ENCODE results near the gene MRPL58.

The MRPL58 gene

GRCh38 chr17:74992223-74992622, 20.2 kb upstream of the MRPL58 start:
- no peak for TF ChIP-seq CTCF (IDR thresholded peaks at IDR 0.05; ENCODE audit: low read depth, low read length, missing control alignments)
- no peak for DNase-seq
- in situ Hi-C loops (cut with HindIII; ENCODE audit: low pct_ligation_motif_present, low sequenced_read_pairs): no loop called here
- H3K4me3 ChIP-seq (ENCODE audit: low read depth, low read length): no peak overlapping the region
- H3K36me3 ChIP-seq (replicated peaks): peaks cover 6% of the 10 kb centered on the region
- H3K27me3 ChIP-seq (replicated peaks): no peaks in the 10 kb centered on the region
- H3K27ac ChIP-seq: no peak overlapping the region

DNA sequence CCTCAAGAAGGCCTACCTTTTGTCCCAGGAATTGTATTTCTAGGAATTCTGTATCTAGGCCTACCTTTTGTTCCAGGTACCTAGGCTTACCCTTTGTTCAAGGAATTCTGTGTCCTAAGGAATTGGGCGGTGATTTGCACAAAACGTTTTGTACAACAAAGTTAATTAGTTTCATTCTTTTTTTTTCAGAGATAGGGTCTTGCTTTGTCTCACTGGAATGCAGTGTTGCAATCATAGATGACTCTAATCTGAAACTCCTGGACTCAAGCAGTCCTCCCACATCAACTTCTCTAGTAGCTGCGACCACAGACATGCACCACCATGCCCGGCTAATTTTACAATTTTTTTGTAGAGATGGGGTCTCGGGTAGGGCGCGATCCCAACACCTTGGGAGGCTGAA, 18.0 kb upstream of the MRPL58 start:
- DNase-seq: no peak
- Histone ChIP-seq H3K27me3 (replicated peaks) (no peaks in the 10 kb centered on the region), H3K36me3 (replicated peaks) (peaks cover 8% of the 10 kb centered on the region), H3K27ac (no peak overlapping the region), H3K4me3 (ENCODE audit: low read depth, low read length) (no peak overlapping the region)
- in situ Hi-C loops (cut with HindIII; ENCODE audit: low pct_ligation_motif_present, low sequenced_read_pairs): no loop called here
- no peak for TF ChIP-seq CTCF (IDR thresholded peaks at IDR 0.05; ENCODE audit: low read depth, low read length, missing control alignments)

- no peak for DNase-seq
- H3K27me3 ChIP-seq (replicated peaks): no peaks in the 10 kb centered on the region
- in situ Hi-C loops (cut with HindIII; ENCODE audit: low pct_ligation_motif_present, low sequenced_read_pairs): no loop called here
- TF ChIP-seq CTCF (IDR thresholded peaks at IDR 0.05; ENCODE audit: low read depth, low read length, missing control alignments): no peak
- no peak overlapping the region for H3K27ac ChIP-seq
- no peak overlapping the region for H3K4me3 ChIP-seq (ENCODE audit: low read depth, low read length)
- H3K36me3 ChIP-seq (replicated peaks): peaks cover 15% of the 10 kb centered on the region
Measured at GRCh38 chr17:74995847-74996246, 16.6 kb upstream of the MRPL58 start.

GRCh38 chr17:74998783-74999182, 13.7 kb upstream of the MRPL58 start:
- in situ Hi-C loops (cut with HindIII; ENCODE audit: low pct_ligation_motif_present, low sequenced_read_pairs): no loop called here
- H3K27ac ChIP-seq: no peak overlapping the region
- H3K27me3 ChIP-seq (replicated peaks): no peaks in the 10 kb centered on the region
- peaks cover 38% of the 10 kb centered on the region for H3K36me3 ChIP-seq (replicated peaks)
- H3K4me3 ChIP-seq (ENCODE audit: low read depth, low read length): no peak overlapping the region
- DNase-seq: no peak
- TF ChIP-seq CTCF (IDR thresholded peaks at IDR 0.05; ENCODE audit: low read depth, low read length, missing control alignments): no peak

GRCh38 chr17:74999523-74999922, 12.9 kb upstream of the MRPL58 start:
- TF ChIP-seq CTCF (IDR thresholded peaks at IDR 0.05; ENCODE audit: low read depth, low read length, missing control alignments): no peak
- Histone ChIP-seq H3K36me3 (replicated peaks) (peaks cover 43% of the 10 kb centered on the region), H3K4me3 (ENCODE audit: low read depth, low read length) (no peak overlapping the region), H3K27me3 (replicated peaks) (no peaks in the 10 kb centered on the region), H3K27ac (no peak overlapping the region)
- in situ Hi-C loops (cut with HindIII; ENCODE audit: low pct_ligation_motif_present, low sequenced_read_pairs): no loop called here
- no peak for DNase-seq

Data from brain microvascular endothelial cell (primary cell).